Breast epithelium (tissue), 3 donors: ENCODE measurements around the gene TNNI3K.

ENCODE experiments used
- POLR2A ChIP-seq: fragments of 450-650 bp; IDR thresholded peaks from one replicate; pipeline ENCODE4 v1.6.1; 2016; ENCODE audit warnings: antibody characterized with exemption, mild to moderate bottlenecking, moderate library complexity
- POLR2AphosphoS5 ChIP-seq, 3 donors: sonication (generic); formaldehyde crosslinking; IDR thresholded peaks; one replicate each; pipeline ENCODE4 v1.6.1; 2017; ENCODE audit warnings: antibody characterized with exemption in 3 of 3

DNA sequence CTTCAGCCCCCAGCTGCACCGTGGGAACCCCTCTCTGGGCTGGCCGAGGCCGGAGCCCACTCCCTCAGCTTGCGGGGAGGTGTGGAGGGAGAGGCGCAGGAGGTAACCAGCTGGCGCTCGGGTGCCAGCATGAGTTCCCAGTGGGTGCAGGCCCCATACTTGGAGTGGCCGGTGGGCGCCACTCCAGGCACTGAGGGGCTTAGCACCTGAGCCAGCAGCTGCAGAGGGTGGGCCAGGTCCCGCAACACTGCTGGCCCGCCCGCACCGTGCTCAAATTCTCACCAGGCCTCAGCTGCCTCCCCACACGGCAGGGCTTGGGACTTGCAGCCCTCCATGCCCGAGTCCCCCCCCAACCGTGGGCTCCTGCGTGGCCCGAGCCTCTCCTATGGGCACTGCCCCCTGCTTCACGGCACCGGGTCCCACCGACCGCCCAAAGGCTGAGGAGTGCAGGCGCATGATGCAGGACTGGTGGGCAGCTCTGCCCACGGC is 230.1 kb downstream of the TNNI3K start:
- TF ChIP-seq POLR2AphosphoS5 (IDR thresholded peaks at IDR 0.05) = no peak
- TF ChIP-seq POLR2A = no peak
